PC-3 (cell line): ENCODE data around the gene XYLT2. TPM values are rescaled to one million over a fixed set of nuclear protein-coding genes. Genes with fewer than 3 reads are reported as not detected.
"Not testable (repeated sequence)": the region's sequence is repeated elsewhere in the genome, so short reads cannot be mapped to it uniquely, and the experiment has no call there.

Experiments used
- ATAC-seq: fragments of 200-7000 bp; cut with Tn5 transposase; 2 replicates; pipeline ENCODE4 v1.9.1; 2020; ENCODE audit warnings: mild to moderate bottlenecking, moderate library complexity
- BruUV-seq: library from RNA; stranded (reverse); fragments of 400-500 nt; replicated peaks from 2 replicates; lab custom pipeline; 2021; lab: Mats Ljungman, UMichigan
- CTCF ChIA-PET: fragments of 300-600 bp; sonication (Branson Sonifier 250); formaldehyde crosslinking; loops from one replicate; lab custom pipeline; 2022; ENCODE audit warnings: antibody characterized with exemption; lab: Charles Lee
- POLR2A ChIA-PET: fragments of 300-600 bp; sonication (Branson Sonifier 250); formaldehyde crosslinking; loops from one replicate; lab custom pipeline; 2022; ENCODE audit warnings: antibody characterized with exemption; ENCODE audit not compliant: unreplicated experiment; lab: Charles Lee
- DNase-seq: peaks from one replicate; pipeline ENCODE4 v3.0.0-alpha.2; 2015
- H2AFZ ChIP-seq: fragments of 300-600 bp; sonication (generic); 2 replicates; pipeline ENCODE4 v1.6.0; 2016; ENCODE audit warnings: antibody characterized with exemption, low read length
- H3F3A ChIP-seq: fragments of 300-600 bp; sonication (generic); one replicate; pipeline ENCODE4 v1.6.0; 2017; ENCODE audit warnings: antibody characterized with exemption, low read length, control low read depth, mild to moderate bottlenecking; ENCODE audit not compliant: unreplicated experiment
- H3K27ac ChIP-seq: fragments of 300-600 bp; sonication (generic); 2 replicates; pipeline ENCODE4 v1.5.1; 2016; ENCODE audit warnings: mild to moderate bottlenecking, low read length
- H3K27me3 ChIP-seq: fragments of 300-600 bp; sonication (generic); 2 replicates; pipeline ENCODE4 v1.6.1; 2016; ENCODE audit warnings: low read length, mixed read lengths
- H3K36me3 ChIP-seq: fragments of 300-600 bp; sonication (generic); 2 replicates; pipeline ENCODE4 v1.6.1; 2016; ENCODE audit warnings: low read depth, mixed run types, low read length, mixed read lengths
- H3K4me1 ChIP-seq: fragments of 300-600 bp; sonication (generic); 2 replicates; pipeline ENCODE4 v1.5.1; 2016; ENCODE audit warnings: low read length; ENCODE audit not compliant: insufficient read depth
- H3K4me2 ChIP-seq: fragments of 300-600 bp; sonication (generic); 2 replicates; pipeline ENCODE4 v1.6.0; 2016; ENCODE audit warnings: low read length
- H3K4me3 ChIP-seq: fragments of 300-600 bp; sonication (generic); 2 replicates; pipeline ENCODE4 v1.5.1; 2016; ENCODE audit warnings: mild to moderate bottlenecking, low read length, mixed read lengths
- H3K79me2 ChIP-seq: fragments of 300-600 bp; sonication (generic); 2 replicates; pipeline ENCODE4 v1.6.1; 2017; ENCODE audit warnings: low read length, mixed read lengths
- H3K9ac ChIP-seq: fragments of 300-600 bp; sonication (generic); 2 replicates; pipeline ENCODE4 v1.6.0; 2016; ENCODE audit warnings: mild to moderate bottlenecking, low read length
- H3K9me2 ChIP-seq: fragments of 300-600 bp; sonication (generic); replicated peaks from 2 replicates; pipeline ENCODE4 v1.6.1; 2016; ENCODE audit warnings: mixed run types, low read length, mixed read lengths
- H3K9me3 ChIP-seq: fragments of 300-600 bp; sonication (generic); 2 replicates; pipeline ENCODE4 v1.6.1; 2016; ENCODE audit warnings: low read length, mixed read lengths
- H4K20me1 ChIP-seq: fragments of 300-600 bp; sonication (generic); 2 replicates; pipeline ENCODE4 v1.6.1; 2016; ENCODE audit warnings: low read length, mixed read lengths
- EZH2 ChIP-seq: fragments of 300-600 bp; sonication (generic); IDR thresholded peaks from one replicate; pipeline ENCODE4 v1.6.1; 2017; ENCODE audit warnings: antibody characterized with exemption, mild to moderate bottlenecking, low read length; ENCODE audit not compliant: unreplicated experiment
- EZH2phosphoT487 ChIP-seq: fragments of 300-600 bp; sonication (generic); IDR thresholded peaks from 2 replicates; pipeline ENCODE4 v1.6.1; 2018; ENCODE audit warnings: mild to moderate bottlenecking, antibody characterized with exemption, low read length, borderline replicate concordance
- intact Hi-C: fragments of 100-400 bp; cut with micrococcal nuclease; formaldehyde crosslinking; loops from 2 replicates; pipeline ENCODE4 v1.9.0; 2023
- total RNA-seq: library from RNA; depleted of rRNA; stranded (reverse); fragments of >200 nt; gene quantifications from 2 replicates; pipeline ENCODE4 v1.2.3, GENCODE V29; 2014
- TF ChIP-seq, protein P1 (sequence below): fragments of 300-600 bp; sonication (generic); conservative IDR thresholded peaks from 2 replicates; pipeline ENCODE4 v1.5.1; 2017; ENCODE audit warnings: antibody characterized with exemption, low read depth, mild to moderate bottlenecking, low read length

XYLT2 gene
- total RNA-seq, 1 experiment from 2014 or later, result 53.5 TPM

DNA sequence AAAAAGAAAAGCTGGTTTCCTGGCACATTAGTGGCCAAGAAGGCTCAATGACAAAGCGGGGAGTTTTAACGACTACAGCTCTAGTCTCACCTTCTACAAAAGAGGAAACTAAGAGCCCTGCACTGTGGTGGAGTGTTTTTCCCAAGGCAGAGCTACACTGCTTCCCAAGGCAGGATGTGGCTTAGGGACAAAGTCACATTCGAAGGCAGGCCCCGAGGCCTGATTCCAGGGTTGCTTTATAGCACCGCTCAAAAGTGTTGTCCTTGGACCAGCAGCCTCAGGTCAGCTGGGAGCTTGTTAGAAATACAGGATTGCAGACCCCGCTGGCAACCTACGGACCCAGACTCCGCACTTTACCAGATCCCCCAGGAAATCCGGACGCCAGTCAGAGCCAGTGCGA, 47.9 kb upstream of the XYLT2 start:
- Histone ChIP-seq H3K4me1 (no peaks in the 10 kb centered on the region), H4K20me1 (no peaks in the 10 kb centered on the region), H3K36me3 (no peaks in the 10 kb centered on the region), H3K79me2 (no peaks in the 10 kb centered on the region), H3K27ac (no peak overlapping the region), H3K27me3 (no peaks in the 10 kb centered on the region), H3K4me3 (no peak overlapping the region), H3K9me2 (no peaks in the 10 kb centered on the region), H3F3A (no peaks in the 10 kb centered on the region), H3K9me3 (no peaks in the 10 kb centered on the region), H3K4me2 (no peak overlapping the region), H2AFZ (no peak overlapping the region), H3K9ac (no peak overlapping the region)
- intact Hi-C loops, result no loop called here
- BruUV-seq, result no TSS peak
- ChIA-PET POLR2A (interaction anchor here (0.7 kb wide), 1 partner anchor 128 kb away, joined by 34 read pairs; no protein-coding TSS in a partner anchor), CTCF (interaction anchor here (0.5 to 3.1 kb wide), 6 partner anchors 31 to 1419 kb away, joined by 3 to 53 read pairs (median 8); partner anchors contain the start of gene COL1A1)
- no peak for ATAC-seq
- DNase-seq, result no peak
- no peak for TF ChIP-seq EZH2phosphoT487
- TF ChIP-seq, protein P1, sequence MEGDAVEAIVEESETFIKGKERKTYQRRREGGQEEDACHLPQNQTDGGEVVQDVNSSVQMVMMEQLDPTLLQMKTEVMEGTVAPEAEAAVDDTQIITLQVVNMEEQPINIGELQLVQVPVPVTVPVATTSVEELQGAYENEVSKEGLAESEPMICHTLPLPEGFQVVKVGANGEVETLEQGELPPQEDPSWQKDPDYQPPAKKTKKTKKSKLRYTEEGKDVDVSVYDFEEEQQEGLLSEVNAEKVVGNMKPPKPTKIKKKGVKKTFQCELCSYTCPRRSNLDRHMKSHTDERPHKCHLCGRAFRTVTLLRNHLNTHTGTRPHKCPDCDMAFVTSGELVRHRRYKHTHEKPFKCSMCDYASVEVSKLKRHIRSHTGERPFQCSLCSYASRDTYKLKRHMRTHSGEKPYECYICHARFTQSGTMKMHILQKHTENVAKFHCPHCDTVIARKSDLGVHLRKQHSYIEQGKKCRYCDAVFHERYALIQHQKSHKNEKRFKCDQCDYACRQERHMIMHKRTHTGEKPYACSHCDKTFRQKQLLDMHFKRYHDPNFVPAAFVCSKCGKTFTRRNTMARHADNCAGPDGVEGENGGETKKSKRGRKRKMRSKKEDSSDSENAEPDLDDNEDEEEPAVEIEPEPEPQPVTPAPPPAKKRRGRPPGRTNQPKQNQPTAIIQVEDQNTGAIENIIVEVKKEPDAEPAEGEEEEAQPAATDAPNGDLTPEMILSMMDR, result no peak
- no peak for TF ChIP-seq EZH2

DNA sequence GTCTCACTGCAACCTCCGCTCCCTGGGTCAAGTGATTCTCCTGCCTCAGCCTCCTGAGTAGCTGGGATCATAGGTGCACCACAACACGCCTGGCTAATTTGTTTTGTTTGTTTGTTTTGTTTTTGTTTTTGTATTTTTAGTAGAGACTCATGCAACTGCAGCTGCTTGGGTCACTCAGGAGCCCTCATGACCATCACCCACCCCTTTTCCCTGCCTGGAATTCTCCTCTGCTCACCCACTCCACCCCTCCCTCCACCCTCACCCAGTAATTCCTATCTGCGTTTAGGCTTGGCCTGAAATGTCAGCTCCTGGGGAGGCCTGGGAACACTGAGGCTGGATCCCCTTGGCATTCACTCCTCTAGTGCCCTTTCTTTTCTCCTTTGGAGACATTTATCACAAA, 46.1 kb upstream of the XYLT2 start:
- DNase-seq, result no peak
- ATAC-seq, result no peak
- ChIA-PET CTCF (no interaction called here), POLR2A (no interaction called here)
- Histone ChIP-seq H3K27ac (no peak overlapping the region), H3K79me2 (no peaks in the 10 kb centered on the region), H3K27me3 (no peaks in the 10 kb centered on the region), H3K36me3 (no peaks in the 10 kb centered on the region), H3K4me1 (no peaks in the 10 kb centered on the region), H3F3A (no peaks in the 10 kb centered on the region), H4K20me1 (no peaks in the 10 kb centered on the region), H3K4me2 (no peak overlapping the region), H3K9ac (no peak overlapping the region), H3K4me3 (no peak overlapping the region), H2AFZ (no peak overlapping the region), H3K9me3 (no peaks in the 10 kb centered on the region), H3K9me2 (no peaks in the 10 kb centered on the region)
- no TSS peak for BruUV-seq
- intact Hi-C loops, result no loop called here
- TF ChIP-seq EZH2, result no peak
- TF ChIP-seq, protein P1, result no peak

DNA sequence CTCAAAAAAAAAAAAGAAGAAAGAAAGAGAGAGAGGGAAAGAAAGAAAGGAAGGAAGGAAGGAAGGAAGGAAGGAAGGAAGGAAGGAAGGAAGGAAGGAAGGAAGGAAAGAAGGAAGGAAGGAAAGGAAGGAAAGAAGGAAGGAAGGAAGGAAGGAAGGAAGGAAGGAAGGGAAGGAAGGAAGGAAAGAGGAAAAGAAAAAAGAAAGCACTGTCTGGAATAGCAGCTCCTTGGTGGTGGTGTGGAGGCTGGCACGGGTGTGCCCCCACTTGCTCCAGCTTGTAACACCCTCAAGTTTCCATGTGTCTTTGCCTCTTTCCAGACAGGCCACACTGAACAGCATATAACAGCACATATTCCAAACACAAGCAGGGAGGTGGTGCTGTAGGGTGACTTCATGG, 45.1 kb upstream of the XYLT2 start:
- H4K20me1 ChIP-seq, H3K4me3 ChIP-seq, H3K9ac ChIP-seq, H3K4me1 ChIP-seq, H3K9me3 ChIP-seq, H3F3A ChIP-seq, DNase-seq, H3K27ac ChIP-seq, intact Hi-C loops, H3K79me2 ChIP-seq, BruUV-seq, H3K27me3 ChIP-seq, POLR2A ChIA-PET, H2AFZ ChIP-seq, H3K36me3 ChIP-seq, H3K9me2 ChIP-seq, CTCF ChIA-PET, ATAC-seq, H3K4me2 ChIP-seq: not testable (repeated sequence)
